Measurements from ENCODE around the gene FUBP3.
"Not testable (repeated sequence)": the region's sequence is repeated elsewhere in the genome, so short reads cannot be mapped to it uniquely, and the experiment has no call there.

The FUBP3 gene

DNA sequence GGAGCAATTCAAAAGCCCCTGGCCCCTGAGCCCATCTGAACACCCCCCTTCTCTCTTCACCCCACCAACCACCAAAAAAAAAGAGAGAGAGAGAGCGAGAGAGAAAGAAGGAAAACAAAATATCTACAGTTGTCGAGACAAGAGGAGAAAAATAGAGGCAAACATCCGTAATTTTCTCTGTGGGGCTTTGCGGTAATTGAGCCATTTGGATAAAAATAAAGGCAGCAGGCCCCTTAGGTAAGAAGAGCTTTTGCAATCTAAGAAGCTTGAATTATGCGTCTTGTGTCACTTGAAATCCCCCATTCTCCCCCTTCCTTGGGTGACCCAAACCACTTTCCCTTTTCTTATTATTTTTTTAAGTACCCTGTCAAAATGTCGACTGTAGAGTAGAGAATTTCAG lies 35.5 kb upstream of the FUBP3 start:
- DNase-seq (ENCODE audit: insufficient read length, low spot score) = no peak
- TF ChIP-seq POLR2A (IDR thresholded peaks at IDR 0.05; ENCODE audit: low read depth, low read length) = no peak
- FAIRE-seq = no peak

DNA sequence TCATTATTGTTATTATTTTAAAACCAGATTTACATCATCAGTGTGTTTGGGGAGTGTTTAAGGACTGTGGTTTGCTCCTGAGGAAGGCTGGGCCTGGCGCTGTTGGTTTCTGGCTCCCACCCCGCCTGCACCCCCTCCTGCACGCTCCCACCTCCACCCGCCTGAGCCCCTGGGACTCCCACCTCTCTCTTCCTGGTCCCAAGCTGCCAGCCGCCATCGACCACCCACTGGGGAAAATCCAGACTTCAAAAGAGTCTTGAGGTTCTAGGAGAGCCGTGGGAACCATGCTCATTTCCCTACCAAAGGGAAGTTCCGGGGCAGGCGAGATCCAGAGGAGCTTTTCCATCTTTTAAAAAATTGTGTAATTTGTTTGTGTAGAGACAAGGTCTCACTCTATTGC lies 35.0 kb upstream of the FUBP3 start:
- FAIRE-seq = no peak
- DNase-seq (ENCODE audit: insufficient read length, low spot score) = no peak
- TF ChIP-seq POLR2A (IDR thresholded peaks at IDR 0.05; ENCODE audit: low read depth, low read length) = no peak

DNA sequence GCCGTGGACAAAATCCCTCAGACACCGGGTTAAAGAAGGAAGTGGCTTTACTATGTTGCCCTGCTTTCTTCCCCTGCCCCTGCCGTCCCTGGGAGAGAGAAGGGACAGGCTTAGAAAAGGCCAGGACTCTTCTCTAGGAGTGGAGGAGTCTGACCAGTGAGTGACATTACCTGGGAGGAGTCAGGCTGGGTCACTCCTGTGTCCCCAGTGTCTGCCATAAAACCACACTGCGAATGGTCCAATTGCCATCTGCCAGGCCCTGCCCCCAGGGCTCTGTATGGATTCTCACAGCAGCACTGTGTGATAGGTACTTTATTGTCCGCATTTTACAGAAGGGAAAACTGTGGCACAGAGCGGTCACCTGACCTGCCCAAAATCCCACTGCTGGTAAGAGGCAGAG lies 31.3 kb upstream of the FUBP3 start:
- DNase-seq (ENCODE audit: insufficient read length, low spot score) (no peak), FAIRE-seq (no peak)
- TF ChIP-seq POLR2A (IDR thresholded peaks at IDR 0.05; ENCODE audit: low read depth, low read length) = no peak

DNA sequence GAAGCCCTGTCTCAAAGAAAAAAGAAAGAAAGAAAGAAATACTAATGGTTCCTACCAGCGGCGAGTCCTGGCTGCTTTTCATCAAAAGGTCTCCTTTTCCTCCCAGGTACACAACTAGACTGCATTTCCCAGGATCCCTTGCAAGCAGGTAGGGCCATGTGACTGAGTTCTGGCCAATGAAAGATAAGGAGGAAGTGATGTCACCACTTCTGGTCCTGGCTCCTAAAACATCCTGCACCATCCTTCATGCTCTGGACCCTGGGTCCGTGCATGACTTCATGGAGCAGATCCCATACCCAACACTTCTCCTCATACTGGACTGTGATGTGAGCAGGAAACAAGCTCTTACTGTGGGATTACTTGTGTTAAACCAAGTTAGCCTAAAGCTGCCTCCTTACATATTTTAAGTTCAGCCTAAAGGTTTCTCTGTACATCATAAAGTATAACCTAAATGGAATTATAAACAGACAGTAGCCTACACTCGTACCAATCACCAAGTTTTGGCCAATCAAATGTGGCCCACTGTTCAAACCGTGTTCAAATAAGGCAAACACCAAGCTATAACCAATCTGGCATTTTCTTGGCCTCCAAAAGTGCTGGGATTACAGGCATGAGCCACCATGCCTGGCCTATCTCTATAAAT lies 30.2 kb upstream of the FUBP3 start:
- DNase-seq (ENCODE audit: insufficient read length, low spot score) (no peak), FAIRE-seq (no peak)
- TF ChIP-seq POLR2A (IDR thresholded peaks at IDR 0.05; ENCODE audit: low read depth, low read length) = no peak

DNA sequence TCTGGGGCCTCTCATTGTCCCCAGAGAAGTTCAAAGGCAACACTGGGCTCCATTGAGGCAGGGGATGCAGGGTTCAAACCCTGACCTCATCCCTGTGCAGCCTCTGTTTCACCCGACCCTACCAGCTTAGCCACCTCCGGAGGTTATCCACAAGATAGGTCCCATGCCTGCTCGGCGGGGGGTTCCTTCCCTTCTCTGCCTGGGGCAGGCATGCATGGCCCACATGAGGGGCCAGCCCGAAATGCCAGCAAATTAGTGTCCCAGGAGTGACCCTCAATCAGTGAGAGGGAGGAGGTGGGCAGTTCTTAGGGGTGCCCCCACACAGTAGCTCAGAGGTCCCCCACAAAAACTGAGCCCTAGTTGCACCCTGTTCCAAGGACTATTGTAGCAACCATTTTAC lies 24.8 kb upstream of the FUBP3 start:
- no peak for DNase-seq (ENCODE audit: insufficient read length, low spot score)
- no peak for TF ChIP-seq POLR2A (IDR thresholded peaks at IDR 0.05; ENCODE audit: low read depth, low read length)
- no peak for FAIRE-seq

DNA sequence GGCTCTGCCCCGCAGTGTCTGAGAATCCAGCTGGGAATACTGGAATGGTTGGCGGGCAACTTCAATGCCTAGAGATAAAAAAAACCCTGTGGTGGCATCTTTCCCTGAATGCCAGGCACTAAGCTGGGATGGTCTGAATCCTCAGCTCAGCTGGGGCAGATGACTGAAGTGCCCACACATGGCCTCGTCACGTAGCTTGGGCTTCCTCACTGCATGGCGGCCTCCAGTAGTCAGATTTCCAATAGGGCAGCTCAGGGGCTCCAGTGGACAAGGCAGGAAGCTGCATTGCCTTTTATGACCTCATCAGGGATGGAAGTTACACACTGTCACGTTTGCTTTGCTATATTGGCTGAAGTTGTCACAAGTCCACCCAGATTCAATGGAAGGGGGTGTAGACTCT lies 24.3 kb upstream of the FUBP3 start:
- DNase-seq (ENCODE audit: insufficient read length, low spot score) (no peak), FAIRE-seq (no peak)
- TF ChIP-seq POLR2A (IDR thresholded peaks at IDR 0.05; ENCODE audit: low read depth, low read length) = no peak

DNA sequence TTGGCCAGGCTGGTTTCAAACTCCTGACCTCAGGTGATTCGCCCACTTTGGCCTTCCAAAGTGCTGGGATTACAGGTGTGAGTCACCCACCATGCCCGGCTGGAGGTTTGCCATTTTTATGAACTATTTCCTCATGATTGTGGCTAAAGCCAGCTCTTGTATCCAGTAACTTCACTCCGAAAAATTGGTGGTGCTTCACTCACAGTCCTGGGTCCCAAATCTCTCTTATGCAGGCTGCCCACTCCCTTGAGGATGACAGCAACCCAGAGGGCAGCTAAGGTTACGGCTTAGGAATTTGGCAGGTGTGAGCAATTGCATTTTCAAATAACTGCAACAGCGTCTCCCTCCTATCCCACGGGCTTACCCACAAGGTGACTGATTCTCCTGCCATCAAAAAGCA lies 23.4 kb upstream of the FUBP3 start:
- no peak for TF ChIP-seq POLR2A (IDR thresholded peaks at IDR 0.05; ENCODE audit: low read depth, low read length)
- FAIRE-seq (no peak), DNase-seq (ENCODE audit: insufficient read length, low spot score) (no peak)

DNA sequence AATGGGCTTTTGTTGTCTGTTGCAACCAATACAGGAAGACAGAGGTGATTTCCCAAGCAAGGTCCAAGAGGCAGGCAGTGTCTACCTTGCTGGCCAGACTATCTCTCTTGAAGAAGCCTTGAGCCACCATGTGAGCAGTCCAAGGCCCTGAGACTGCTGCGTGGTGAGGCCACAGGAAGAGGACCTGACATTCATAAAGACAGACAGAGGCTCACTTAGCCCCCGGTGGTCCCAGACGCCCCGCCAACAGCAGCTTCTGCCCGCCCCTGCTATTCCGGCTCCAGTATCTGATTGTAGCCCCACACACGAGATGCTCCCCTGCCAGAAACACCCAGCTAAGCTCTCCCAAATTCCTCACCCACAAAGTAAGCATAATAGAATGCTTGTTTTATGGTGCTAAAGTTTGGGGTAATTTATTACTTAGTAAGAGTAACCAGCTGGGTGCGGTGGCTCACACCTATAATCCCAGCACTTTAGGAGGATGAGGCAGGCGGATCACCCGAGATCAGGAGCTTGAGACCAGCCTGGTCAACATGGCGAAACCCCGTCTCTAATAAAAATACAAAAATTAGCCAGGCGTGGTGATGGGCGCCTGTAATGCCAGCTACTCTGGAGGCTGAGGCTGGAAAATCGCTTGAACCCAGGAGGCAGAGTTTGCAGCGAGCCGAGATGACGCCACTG lies 22.8 kb upstream of the FUBP3 start:
- no peak for TF ChIP-seq POLR2A (IDR thresholded peaks at IDR 0.05; ENCODE audit: low read depth, low read length)
- FAIRE-seq (no peak), DNase-seq (ENCODE audit: insufficient read length, low spot score) (no peak)

DNA sequence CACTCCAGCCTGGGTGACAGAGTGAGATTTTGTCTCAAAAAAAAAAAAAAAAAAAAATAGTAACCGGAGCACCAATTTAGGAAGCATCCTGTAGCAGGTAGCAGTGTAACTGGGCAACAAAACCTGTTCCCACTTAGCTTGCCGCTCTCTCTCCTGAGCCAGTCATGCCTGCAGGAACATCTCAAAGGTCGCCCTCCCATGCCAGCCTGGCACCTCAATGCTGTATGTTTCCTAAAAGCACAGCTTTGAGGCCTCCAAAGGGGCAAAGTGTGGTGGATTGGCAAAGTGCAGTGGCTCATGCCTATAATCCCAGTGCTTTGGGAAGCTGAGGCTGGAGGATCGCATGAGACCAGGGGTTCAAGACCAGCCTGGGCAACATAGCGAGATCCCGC lies 22.3 kb upstream of the FUBP3 start:
- DNase-seq (ENCODE audit: insufficient read length, low spot score) (no peak), FAIRE-seq (no peak)
- TF ChIP-seq POLR2A (IDR thresholded peaks at IDR 0.05; ENCODE audit: low read depth, low read length) = no peak

DNA sequence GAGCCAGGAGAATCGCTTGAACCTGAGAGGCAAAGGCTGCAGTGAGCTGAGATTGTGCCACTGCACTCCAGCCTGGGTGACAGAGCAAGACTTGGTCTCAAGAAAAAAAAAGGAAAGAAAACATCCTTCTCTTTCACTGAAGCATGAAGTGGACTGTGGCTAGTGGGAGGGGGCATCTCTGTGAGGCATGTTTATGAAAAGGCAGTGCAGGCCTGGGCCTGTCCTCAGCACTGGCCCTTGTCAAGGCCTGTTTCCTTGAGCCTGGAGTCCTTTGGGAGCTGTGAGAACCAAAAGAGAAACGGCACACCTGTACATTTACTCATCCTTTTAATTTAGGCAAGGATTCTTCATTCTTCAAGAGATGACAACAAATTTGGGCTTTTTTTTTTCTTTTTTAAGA lies 18.3 kb upstream of the FUBP3 start:
- DNase-seq (ENCODE audit: insufficient read length, low spot score) = no peak
- no peak for FAIRE-seq
- no peak for TF ChIP-seq POLR2A (IDR thresholded peaks at IDR 0.05; ENCODE audit: low read depth, low read length)

DNA sequence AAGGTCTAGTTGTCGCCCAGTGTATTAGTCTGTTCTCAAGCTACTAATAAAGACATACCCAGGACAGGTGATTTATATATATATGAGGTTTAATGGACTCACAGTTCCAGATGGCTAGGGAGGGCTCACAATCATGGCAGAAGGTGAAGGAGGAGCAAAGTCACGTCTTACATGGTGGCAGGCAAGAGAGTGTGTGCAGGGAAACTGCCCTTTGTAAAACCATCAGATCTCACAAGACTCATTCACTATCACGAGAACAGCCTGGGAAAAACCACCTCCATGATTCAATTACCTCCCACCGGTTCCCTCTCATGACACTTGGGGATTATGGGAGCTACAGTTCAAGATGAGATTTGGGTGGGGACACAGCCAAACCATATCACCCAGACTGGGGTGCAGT lies 16.9 kb upstream of the FUBP3 start:
- FAIRE-seq = not testable (repeated sequence)

DNA sequence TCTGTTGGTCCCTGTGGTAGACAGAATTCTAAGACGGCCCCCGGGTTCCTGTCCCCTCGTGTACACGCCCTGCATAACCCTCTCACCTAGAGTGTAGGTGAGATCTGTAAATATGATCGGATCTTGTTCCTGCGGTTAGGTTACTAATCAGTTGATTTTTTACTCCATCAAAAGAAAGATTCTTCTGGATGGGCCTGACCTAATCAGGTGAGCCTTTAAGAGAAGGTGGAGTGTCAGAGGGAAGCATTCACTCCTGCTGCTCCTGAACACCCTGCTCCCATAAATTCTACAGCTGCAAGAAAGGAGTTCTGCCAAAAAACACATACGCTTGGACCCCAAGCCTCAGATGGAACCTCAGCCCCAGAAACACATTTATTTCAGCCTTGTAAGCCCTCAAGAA lies 15.6 kb upstream of the FUBP3 start:
- DNase-seq (ENCODE audit: insufficient read length, low spot score) = no peak
- no peak for TF ChIP-seq POLR2A (IDR thresholded peaks at IDR 0.05; ENCODE audit: low read depth, low read length)
- no peak for FAIRE-seq

More for the DNA sequence above, 16.9 kb upstream of the FUBP3 start:
- not testable (repeated sequence) for DNase-seq (ENCODE audit: insufficient read length, low spot score)

DNA sequence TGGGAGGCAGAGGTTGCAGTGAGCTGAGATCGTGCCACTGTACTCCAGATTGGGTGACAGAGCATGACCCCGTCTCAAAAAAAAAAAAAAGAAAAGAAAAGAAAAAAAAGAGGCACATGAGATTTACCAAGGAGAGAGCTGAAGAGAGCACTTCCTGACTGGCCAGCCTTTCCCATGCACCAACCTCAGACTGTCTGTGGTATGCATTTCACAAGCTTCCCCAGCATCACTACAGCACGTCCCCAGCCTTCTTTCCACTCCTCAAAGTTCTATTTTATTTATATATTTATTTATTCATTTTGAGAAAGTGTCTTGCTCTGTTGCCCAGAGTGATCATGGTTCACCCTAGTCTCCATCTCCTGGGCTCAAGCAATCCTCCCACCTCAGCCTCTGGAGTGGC lies 13.6 kb upstream of the FUBP3 start:
- DNase-seq (ENCODE audit: insufficient read length, low spot score) (no peak), FAIRE-seq (no peak)
- no peak for TF ChIP-seq POLR2A (IDR thresholded peaks at IDR 0.05; ENCODE audit: low read depth, low read length)

DNA sequence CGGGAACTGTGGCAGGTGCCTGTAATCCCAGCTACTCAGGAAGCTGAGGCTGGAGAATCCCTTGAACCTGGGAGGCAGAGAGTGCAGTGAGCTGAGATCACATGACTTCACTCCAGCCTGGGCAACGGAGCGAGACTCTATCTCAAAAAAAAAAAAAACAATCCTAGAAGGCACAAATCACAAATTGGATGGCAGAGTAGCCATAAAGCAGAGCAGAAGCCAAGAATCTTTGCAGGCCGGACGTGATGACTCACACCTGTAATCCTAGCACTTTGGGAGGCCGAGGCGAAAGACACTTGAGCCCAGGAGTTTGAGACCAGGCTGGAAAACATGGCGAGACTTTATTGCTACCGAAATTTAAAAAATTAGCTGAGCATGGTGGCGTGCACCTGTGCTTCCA lies 9.2 kb upstream of the FUBP3 start:
- FAIRE-seq = no peak
- TF ChIP-seq POLR2A (IDR thresholded peaks at IDR 0.05; ENCODE audit: low read depth, low read length) = no peak
- no peak for DNase-seq (ENCODE audit: insufficient read length, low spot score)

DNA sequence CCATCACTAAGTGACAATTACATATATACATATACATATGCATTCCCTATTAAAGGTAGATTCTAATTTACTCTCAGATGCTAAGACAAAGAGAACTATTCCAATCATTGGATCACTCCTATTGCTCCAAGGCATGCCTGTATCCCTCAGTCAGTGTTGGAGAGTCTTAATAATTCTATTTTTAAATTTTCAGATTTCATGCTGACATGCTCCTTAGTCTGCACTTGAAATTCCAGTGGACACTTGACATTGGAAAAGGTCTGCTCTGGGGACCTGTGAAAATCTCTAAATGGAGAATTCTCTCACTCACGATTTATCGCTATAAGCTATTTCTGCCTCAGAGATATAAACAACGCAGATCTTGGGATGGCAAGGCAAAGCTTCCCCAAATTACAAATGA lies 3.9 kb upstream of the FUBP3 start:
- no peak for DNase-seq (ENCODE audit: insufficient read length, low spot score)
- no peak for TF ChIP-seq POLR2A (IDR thresholded peaks at IDR 0.05; ENCODE audit: low read depth, low read length)
- FAIRE-seq = no peak
